Ovary (tissue), 3 donors: ENCODE results near the gene MORN1.

Experiments
- EP300 ChIP-seq: sonication (generic); formaldehyde crosslinking; IDR thresholded peaks from one replicate; pipeline ENCODE4 v1.6.1; 2017; ENCODE audit warnings: antibody characterized with exemption
- POLR2A ChIP-seq: fragments of 450-650 bp; IDR thresholded peaks from one replicate; pipeline ENCODE4 v1.6.1; 2017; ENCODE audit warnings: antibody characterized with exemption, mild to moderate bottlenecking, moderate library complexity
- TF ChIP-seq, protein P1 (sequence below), 3 donors: fragments of 450-650 bp in 2 of 3; fragments of 200-600 bp in 1 of 3; IDR thresholded peaks; one replicate each; pipeline versions ENCODE4 v1.5.1 to v1.8.0; 2016 to 2022; ENCODE audit warnings: antibody characterized with exemption in 3 of 3, mild to moderate bottlenecking in 1 of 3
- donor health status: DM: no; HTN: no; CAD: no.

DNA sequence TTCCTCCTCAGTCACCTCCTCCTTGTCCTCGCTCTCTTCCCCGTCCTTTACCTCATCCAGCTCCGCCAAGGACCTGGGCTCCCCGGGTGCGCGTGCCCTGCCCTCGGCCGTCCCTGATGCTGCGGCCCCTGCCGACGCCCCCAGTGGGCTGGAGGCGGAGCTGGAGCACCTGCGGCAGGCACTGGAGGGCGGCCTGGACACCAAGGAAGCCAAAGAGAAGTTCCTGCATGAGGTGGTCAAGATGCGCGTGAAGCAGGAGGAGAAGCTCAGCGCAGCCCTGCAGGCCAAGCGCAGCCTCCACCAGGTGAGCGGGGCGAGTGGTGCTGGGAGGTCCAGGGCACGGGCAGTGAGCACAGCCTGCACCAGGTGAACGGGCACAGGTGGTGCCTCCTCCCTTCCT is 87.1 kb downstream of the MORN1 start:
- TF ChIP-seq, protein P1, sequence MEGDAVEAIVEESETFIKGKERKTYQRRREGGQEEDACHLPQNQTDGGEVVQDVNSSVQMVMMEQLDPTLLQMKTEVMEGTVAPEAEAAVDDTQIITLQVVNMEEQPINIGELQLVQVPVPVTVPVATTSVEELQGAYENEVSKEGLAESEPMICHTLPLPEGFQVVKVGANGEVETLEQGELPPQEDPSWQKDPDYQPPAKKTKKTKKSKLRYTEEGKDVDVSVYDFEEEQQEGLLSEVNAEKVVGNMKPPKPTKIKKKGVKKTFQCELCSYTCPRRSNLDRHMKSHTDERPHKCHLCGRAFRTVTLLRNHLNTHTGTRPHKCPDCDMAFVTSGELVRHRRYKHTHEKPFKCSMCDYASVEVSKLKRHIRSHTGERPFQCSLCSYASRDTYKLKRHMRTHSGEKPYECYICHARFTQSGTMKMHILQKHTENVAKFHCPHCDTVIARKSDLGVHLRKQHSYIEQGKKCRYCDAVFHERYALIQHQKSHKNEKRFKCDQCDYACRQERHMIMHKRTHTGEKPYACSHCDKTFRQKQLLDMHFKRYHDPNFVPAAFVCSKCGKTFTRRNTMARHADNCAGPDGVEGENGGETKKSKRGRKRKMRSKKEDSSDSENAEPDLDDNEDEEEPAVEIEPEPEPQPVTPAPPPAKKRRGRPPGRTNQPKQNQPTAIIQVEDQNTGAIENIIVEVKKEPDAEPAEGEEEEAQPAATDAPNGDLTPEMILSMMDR (IDR thresholded peaks at IDR 0.05): no peak
- TF ChIP-seq POLR2A (no peak), EP300 (no peak)
